ENCODE results near the gene UBE2L5. TPM values are rescaled to one million over a fixed set of nuclear protein-coding genes. Genes with fewer than 3 reads are reported as not detected.

The UBE2L5 gene
- polyA plus RNA-seq, 1 donor from 2014 or later = not detected

DNA sequence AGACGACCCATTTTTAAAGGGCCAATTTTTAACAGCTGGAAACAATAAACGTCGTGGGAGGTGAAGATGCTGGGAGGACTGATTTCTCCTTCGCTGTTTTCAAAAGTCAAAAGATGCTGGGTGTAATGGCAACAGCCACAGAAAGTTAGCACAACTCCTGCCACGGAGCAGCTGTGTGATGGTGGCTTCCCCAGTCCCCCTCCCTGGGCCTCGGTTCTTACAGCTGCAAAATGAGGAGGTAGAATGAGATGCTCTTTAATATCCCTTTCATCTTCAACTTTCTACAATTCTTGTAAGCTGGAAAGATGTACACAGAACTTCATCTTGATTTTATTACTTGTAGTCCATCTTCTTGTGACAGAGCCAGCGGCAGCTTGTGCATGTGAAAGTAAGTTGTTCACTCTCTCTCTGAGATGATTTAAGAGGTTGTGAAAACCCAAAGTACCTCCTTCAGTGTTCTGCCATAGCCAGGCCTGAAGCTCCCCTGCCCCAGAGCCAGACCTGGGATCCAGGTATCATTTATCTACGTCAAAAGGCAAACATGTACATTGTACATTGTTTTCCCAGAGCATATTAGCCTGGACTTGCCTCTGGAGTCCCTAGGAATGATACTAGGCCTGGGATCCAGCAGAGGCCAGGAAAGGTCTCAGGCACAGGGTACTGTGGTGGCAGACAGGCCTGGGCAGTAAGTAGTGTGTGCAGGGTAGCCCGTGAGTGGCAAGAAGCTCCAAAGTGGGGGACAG is 3.4 kb upstream of the UBE2L5 start:
- no peaks in the 10 kb centered on the region for H3K79me2 ChIP-seq (replicated peaks; ENCODE audit: insufficient read depth, low read length)
- TF ChIP-seq TAF1 (IDR thresholded peaks at IDR 0.05; ENCODE audit: low read depth) (no peak), EZH2 (IDR thresholded peaks at IDR 0.05; ENCODE audit: borderline replicate concordance, insufficient read depth, low read length, poor library complexity, severe bottlenecking) (no peak), SMC3 (conservative IDR thresholded peaks at IDR 0.05; ENCODE audit: poor library complexity) (no peak), MXI1 (conservative IDR thresholded peaks at IDR 0.05; ENCODE audit: poor library complexity, severe bottlenecking) (no peak), POLR2AphosphoS5 (IDR thresholded peaks at IDR 0.05) (no peak), EP300 (conservative IDR thresholded peaks at IDR 0.05; ENCODE audit: poor library complexity, severe bottlenecking) (no peak), RAD21 (conservative IDR thresholded peaks at IDR 0.05) (no peak)
- TF ChIP-seq, protein P1, sequence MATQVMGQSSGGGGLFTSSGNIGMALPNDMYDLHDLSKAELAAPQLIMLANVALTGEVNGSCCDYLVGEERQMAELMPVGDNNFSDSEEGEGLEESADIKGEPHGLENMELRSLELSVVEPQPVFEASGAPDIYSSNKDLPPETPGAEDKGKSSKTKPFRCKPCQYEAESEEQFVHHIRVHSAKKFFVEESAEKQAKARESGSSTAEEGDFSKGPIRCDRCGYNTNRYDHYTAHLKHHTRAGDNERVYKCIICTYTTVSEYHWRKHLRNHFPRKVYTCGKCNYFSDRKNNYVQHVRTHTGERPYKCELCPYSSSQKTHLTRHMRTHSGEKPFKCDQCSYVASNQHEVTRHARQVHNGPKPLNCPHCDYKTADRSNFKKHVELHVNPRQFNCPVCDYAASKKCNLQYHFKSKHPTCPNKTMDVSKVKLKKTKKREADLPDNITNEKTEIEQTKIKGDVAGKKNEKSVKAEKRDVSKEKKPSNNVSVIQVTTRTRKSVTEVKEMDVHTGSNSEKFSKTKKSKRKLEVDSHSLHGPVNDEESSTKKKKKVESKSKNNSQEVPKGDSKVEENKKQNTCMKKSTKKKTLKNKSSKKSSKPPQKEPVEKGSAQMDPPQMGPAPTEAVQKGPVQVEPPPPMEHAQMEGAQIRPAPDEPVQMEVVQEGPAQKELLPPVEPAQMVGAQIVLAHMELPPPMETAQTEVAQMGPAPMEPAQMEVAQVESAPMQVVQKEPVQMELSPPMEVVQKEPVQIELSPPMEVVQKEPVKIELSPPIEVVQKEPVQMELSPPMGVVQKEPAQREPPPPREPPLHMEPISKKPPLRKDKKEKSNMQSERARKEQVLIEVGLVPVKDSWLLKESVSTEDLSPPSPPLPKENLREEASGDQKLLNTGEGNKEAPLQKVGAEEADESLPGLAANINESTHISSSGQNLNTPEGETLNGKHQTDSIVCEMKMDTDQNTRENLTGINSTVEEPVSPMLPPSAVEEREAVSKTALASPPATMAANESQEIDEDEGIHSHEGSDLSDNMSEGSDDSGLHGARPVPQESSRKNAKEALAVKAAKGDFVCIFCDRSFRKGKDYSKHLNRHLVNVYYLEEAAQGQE (IDR thresholded peaks at IDR 0.05; ENCODE audit: borderline replicate concordance) = no peak
- TF ChIP-seq, protein P2, sequence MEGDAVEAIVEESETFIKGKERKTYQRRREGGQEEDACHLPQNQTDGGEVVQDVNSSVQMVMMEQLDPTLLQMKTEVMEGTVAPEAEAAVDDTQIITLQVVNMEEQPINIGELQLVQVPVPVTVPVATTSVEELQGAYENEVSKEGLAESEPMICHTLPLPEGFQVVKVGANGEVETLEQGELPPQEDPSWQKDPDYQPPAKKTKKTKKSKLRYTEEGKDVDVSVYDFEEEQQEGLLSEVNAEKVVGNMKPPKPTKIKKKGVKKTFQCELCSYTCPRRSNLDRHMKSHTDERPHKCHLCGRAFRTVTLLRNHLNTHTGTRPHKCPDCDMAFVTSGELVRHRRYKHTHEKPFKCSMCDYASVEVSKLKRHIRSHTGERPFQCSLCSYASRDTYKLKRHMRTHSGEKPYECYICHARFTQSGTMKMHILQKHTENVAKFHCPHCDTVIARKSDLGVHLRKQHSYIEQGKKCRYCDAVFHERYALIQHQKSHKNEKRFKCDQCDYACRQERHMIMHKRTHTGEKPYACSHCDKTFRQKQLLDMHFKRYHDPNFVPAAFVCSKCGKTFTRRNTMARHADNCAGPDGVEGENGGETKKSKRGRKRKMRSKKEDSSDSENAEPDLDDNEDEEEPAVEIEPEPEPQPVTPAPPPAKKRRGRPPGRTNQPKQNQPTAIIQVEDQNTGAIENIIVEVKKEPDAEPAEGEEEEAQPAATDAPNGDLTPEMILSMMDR (IDR thresholded peaks at IDR 0.05; ENCODE audit: poor library complexity, severe bottlenecking) = no peak
- no peaks in the 10 kb centered on the region for H3K9me2 ChIP-seq (ENCODE audit: insufficient read depth, low read length)
- H3K4me2 ChIP-seq (ENCODE audit: low read length) = no peak overlapping the region
- no peaks in the 10 kb centered on the region for H4K20me1 ChIP-seq (ENCODE audit: insufficient read depth)
- no peaks in the 10 kb centered on the region for H3F3A ChIP-seq (ENCODE audit: insufficient read depth, low read length, poor library complexity, severe bottlenecking)
- peaks cover 5% of the 10 kb centered on the region for H3K27me3 ChIP-seq (ENCODE audit: insufficient read depth, low read depth, low read length)
- H2AFZ ChIP-seq (ENCODE audit: low read depth, low read length) = no peak overlapping the region
- H3K9me3 ChIP-seq (ENCODE audit: low read length) = no peaks in the 10 kb centered on the region
- no peak overlapping the region for H3K9ac ChIP-seq (ENCODE audit: low read length)
- H3K27ac ChIP-seq (ENCODE audit: low read length) = no peak overlapping the region
- no peaks in the 10 kb centered on the region for H3K36me3 ChIP-seq (ENCODE audit: insufficient read depth, low read length)
- H3K4me3 ChIP-seq (ENCODE audit: low read length) = no peak overlapping the region

DNA sequence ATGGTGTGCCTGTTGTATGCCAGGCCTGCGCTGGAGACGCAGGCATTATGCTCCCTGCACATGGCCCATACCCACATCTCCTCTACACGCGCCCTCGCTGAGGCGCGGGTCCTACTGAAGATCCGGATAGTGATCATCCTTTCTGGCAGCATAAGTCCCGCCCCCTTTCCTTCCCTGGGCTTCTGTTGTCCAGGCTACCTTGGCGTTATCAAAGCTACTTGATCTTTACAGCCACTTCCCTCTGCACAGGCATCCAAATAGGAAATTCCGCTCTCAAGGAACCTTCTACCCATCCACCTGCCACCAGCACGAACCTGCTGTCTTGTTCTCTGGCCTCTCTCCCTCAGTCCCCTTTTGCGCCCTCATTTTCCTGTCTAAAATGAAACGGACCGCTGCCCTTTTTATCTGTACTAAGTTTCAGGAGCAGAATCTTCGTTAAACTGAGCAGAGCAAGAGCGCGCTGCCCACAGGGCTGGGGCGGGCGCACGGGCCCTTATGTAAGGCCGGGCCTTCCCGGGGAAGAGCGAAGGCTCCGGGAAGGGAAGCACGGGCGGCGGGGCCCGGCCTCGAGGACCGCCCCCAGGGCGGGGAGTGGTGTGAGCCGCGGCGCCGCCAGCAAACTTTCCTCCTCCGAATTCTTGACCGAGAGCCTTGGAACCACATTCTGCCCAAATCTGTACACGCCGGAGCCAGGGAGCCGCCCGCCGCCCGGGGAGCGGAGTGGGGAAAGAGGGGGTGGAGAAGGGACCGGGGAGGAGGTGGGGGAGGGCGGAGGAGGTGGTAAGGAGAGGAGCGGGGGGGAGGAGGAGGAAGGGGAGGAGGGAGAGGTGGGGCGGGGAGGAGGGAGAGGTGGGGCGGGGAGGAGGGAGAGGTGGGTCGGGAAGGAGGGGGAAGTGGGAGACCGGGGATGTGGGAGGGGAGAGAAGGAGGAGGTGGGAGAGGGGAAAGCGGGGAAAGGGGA is 920 bp upstream of the UBE2L5 start:
- Histone ChIP-seq H3K36me3 (ENCODE audit: insufficient read depth, low read length) (no peaks in the 10 kb centered on the region), H3K9ac (ENCODE audit: low read length) (no peak overlapping the region), H3K9me3 (ENCODE audit: low read length) (no peaks in the 10 kb centered on the region), H3K79me2 (replicated peaks; ENCODE audit: insufficient read depth, low read length) (no peaks in the 10 kb centered on the region), H3F3A (ENCODE audit: insufficient read depth, low read length, poor library complexity, severe bottlenecking) (no peaks in the 10 kb centered on the region), H4K20me1 (ENCODE audit: insufficient read depth) (no peaks in the 10 kb centered on the region), H3K9me2 (ENCODE audit: insufficient read depth, low read length) (no peaks in the 10 kb centered on the region), H3K27ac (ENCODE audit: low read length) (no peak overlapping the region), H3K4me2 (ENCODE audit: low read length) (no peak overlapping the region), H3K4me3 (ENCODE audit: low read length) (peak overlapping the region; percentile 58), H2AFZ (ENCODE audit: low read depth, low read length) (no peak overlapping the region), H3K27me3 (ENCODE audit: insufficient read depth, low read depth, low read length) (peaks cover 5% of the 10 kb centered on the region)
- no peak for TF ChIP-seq EZH2 (IDR thresholded peaks at IDR 0.05; ENCODE audit: borderline replicate concordance, insufficient read depth, low read length, poor library complexity, severe bottlenecking)
- no peak for TF ChIP-seq RAD21 (conservative IDR thresholded peaks at IDR 0.05)
- TF ChIP-seq, protein P1 (IDR thresholded peaks at IDR 0.05; ENCODE audit: borderline replicate concordance) = no peak
- TF ChIP-seq TAF1 (IDR thresholded peaks at IDR 0.05; ENCODE audit: low read depth) = no peak
- no peak for TF ChIP-seq SMC3 (conservative IDR thresholded peaks at IDR 0.05; ENCODE audit: poor library complexity)
- no peak for TF ChIP-seq MXI1 (conservative IDR thresholded peaks at IDR 0.05; ENCODE audit: poor library complexity, severe bottlenecking)
- TF ChIP-seq, protein P2 (IDR thresholded peaks at IDR 0.05; ENCODE audit: poor library complexity, severe bottlenecking) = no peak
- TF ChIP-seq POLR2AphosphoS5 (IDR thresholded peaks at IDR 0.05) = no peak
- TF ChIP-seq EP300 (conservative IDR thresholded peaks at IDR 0.05; ENCODE audit: poor library complexity, severe bottlenecking) = no peak

Data from neural cell (in vitro differentiated cells).